Measurements from ENCODE around the gene ZCCHC14.

ZCCHC14 gene

DNA sequence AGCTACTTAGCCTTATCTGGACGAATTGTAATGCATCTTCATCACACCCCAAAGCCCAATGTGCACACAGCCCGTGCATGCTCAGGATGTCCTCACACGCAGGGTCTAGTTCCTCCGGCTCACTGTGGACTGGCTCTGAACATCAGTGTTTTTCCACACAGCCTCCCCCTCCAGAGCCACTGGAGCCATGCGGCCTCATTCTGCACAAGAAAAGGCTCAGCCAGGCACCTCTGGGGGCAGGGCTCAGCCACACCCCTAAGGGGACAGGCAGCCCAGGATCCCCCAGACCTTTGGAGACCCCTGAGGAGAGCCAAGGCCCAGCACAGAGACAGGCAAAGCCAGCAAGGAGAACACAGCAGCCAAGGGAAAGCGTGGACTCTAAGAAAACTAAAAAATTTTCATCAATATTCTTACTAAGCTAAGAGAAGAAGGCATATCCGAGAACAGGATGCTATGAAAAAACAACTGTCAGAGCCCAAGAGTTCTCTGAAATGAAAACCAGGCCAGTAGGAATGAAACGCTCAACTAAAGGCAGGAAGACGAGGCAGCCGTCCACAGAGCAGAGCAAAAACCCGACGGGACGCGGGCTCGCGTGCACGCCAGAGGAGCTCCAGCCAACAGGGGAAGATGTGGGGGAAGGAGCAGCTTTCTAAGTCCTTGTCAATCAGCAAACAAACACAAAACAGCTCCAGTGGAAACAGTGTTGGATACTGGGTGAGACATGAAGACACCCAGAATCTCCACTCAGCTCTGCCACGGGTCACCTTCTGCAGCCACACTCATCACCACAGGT lies 66.2 kb downstream of the ZCCHC14 start:
- TF ChIP-seq, protein P1, sequence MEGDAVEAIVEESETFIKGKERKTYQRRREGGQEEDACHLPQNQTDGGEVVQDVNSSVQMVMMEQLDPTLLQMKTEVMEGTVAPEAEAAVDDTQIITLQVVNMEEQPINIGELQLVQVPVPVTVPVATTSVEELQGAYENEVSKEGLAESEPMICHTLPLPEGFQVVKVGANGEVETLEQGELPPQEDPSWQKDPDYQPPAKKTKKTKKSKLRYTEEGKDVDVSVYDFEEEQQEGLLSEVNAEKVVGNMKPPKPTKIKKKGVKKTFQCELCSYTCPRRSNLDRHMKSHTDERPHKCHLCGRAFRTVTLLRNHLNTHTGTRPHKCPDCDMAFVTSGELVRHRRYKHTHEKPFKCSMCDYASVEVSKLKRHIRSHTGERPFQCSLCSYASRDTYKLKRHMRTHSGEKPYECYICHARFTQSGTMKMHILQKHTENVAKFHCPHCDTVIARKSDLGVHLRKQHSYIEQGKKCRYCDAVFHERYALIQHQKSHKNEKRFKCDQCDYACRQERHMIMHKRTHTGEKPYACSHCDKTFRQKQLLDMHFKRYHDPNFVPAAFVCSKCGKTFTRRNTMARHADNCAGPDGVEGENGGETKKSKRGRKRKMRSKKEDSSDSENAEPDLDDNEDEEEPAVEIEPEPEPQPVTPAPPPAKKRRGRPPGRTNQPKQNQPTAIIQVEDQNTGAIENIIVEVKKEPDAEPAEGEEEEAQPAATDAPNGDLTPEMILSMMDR (IDR thresholded peaks at IDR 0.05; ENCODE audit: low read length) = no peak
- TF ChIP-seq EZH2 (optimal IDR thresholded peaks at IDR 0.05; ENCODE audit: low read depth, low read length) (no peak), EZH2phosphoT487 (IDR thresholded peaks at IDR 0.05; ENCODE audit: low read length) (no peak)
- DNase-seq = no peak
- H3K4me1 ChIP-seq (ENCODE audit: low read length) = no peaks in the 10 kb centered on the region

DNA sequence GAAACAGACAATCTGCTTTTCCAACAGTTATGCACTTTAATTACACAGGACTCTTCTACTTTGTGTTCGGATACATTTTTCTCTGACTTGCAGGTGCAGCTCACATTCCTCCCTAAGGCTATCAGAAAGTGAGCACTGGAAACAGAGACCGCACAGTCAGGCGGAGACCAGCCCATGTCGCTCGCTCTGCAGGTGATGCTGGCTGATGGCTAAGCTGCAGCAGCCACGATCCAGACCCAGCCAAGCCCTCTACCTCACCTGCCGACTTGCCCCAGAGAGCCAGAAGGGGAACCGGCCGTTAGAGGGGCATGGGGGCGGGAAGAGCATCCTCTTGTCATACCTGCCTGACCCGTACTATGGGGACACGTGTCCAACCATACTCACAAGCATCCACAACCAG lies 66.9 kb downstream of the ZCCHC14 start:
- TF ChIP-seq EZH2 (optimal IDR thresholded peaks at IDR 0.05; ENCODE audit: low read depth, low read length) (no peak), EZH2phosphoT487 (IDR thresholded peaks at IDR 0.05; ENCODE audit: low read length) (no peak)
- TF ChIP-seq, protein P1 (IDR thresholded peaks at IDR 0.05; ENCODE audit: low read length) = no peak

More for the DNA sequence above, 66.2 kb downstream of the ZCCHC14 start:
- no peaks in the 10 kb centered on the region for H4K20me1 ChIP-seq (ENCODE audit: insufficient read depth, low read length)
- no peak overlapping the region for H3K27ac ChIP-seq (ENCODE audit: low read length)
- H3K27me3 ChIP-seq (replicated peaks; ENCODE audit: insufficient read depth, low read length) = no peaks in the 10 kb centered on the region
- no peaks in the 10 kb centered on the region for H3K79me2 ChIP-seq (ENCODE audit: low read length)
- no peaks in the 10 kb centered on the region for H3F3A ChIP-seq (ENCODE audit: insufficient read depth, low read length)
- no peak overlapping the region for H3K4me3 ChIP-seq (ENCODE audit: low read length)
- H3K36me3 ChIP-seq (replicated peaks; ENCODE audit: insufficient read depth, low read length) = no peaks in the 10 kb centered on the region
- H3K9me3 ChIP-seq (replicated peaks; ENCODE audit: insufficient read depth, low read length) = no peaks in the 10 kb centered on the region
- no peaks in the 10 kb centered on the region for H3K9me2 ChIP-seq (replicated peaks; ENCODE audit: insufficient read depth, low read length)
- no peak overlapping the region for H3K9ac ChIP-seq (ENCODE audit: low read length)
- H2AFZ ChIP-seq (ENCODE audit: low read length) = no peak overlapping the region
- no peak overlapping the region for H3K4me2 ChIP-seq (ENCODE audit: low read depth, low read length)

GRCh38 chr16:87424266-87424665 lies 68.6 kb downstream of the ZCCHC14 start:
- no peak overlapping the region for H3K4me3 ChIP-seq (ENCODE audit: low read length)
- no peaks in the 10 kb centered on the region for H3K27me3 ChIP-seq (replicated peaks; ENCODE audit: insufficient read depth, low read length)
- H3K79me2 ChIP-seq (ENCODE audit: low read length) = no peaks in the 10 kb centered on the region

More for the DNA sequence above, 66.9 kb downstream of the ZCCHC14 start:
- H3K27me3 ChIP-seq (replicated peaks; ENCODE audit: insufficient read depth, low read length) = no peaks in the 10 kb centered on the region
- no peak overlapping the region for H3K9ac ChIP-seq (ENCODE audit: low read length)
- no peaks in the 10 kb centered on the region for H3F3A ChIP-seq (ENCODE audit: insufficient read depth, low read length)
- no peaks in the 10 kb centered on the region for H3K36me3 ChIP-seq (replicated peaks; ENCODE audit: insufficient read depth, low read length)
- no peak overlapping the region for H3K4me3 ChIP-seq (ENCODE audit: low read length)
- H3K4me1 ChIP-seq (ENCODE audit: low read length) = no peaks in the 10 kb centered on the region
- no peaks in the 10 kb centered on the region for H3K9me2 ChIP-seq (replicated peaks; ENCODE audit: insufficient read depth, low read length)
- no peaks in the 10 kb centered on the region for H4K20me1 ChIP-seq (ENCODE audit: insufficient read depth, low read length)
- H2AFZ ChIP-seq (ENCODE audit: low read length) = no peak overlapping the region
- H3K9me3 ChIP-seq (replicated peaks; ENCODE audit: insufficient read depth, low read length) = no peaks in the 10 kb centered on the region
- H3K4me2 ChIP-seq (ENCODE audit: low read depth, low read length) = no peak overlapping the region
- no peaks in the 10 kb centered on the region for H3K79me2 ChIP-seq (ENCODE audit: low read length)
- DNase-seq = no peak
- H3K27ac ChIP-seq (ENCODE audit: low read length) = no peak overlapping the region

More at GRCh38 chr16:87424266-87424665, 68.6 kb downstream of the ZCCHC14 start:
- no peak for DNase-seq
- no peaks in the 10 kb centered on the region for H3K4me1 ChIP-seq (ENCODE audit: low read length)
- no peaks in the 10 kb centered on the region for H3K9me2 ChIP-seq (replicated peaks; ENCODE audit: insufficient read depth, low read length)
- no peaks in the 10 kb centered on the region for H3K36me3 ChIP-seq (replicated peaks; ENCODE audit: insufficient read depth, low read length)
- TF ChIP-seq, protein P1 (IDR thresholded peaks at IDR 0.05; ENCODE audit: low read length) = no peak
- TF ChIP-seq EZH2phosphoT487 (IDR thresholded peaks at IDR 0.05; ENCODE audit: low read length) (no peak), EZH2 (optimal IDR thresholded peaks at IDR 0.05; ENCODE audit: low read depth, low read length) (no peak)
- H3F3A ChIP-seq (ENCODE audit: insufficient read depth, low read length) = no peaks in the 10 kb centered on the region
- no peak overlapping the region for H2AFZ ChIP-seq (ENCODE audit: low read length)
- H4K20me1 ChIP-seq (ENCODE audit: insufficient read depth, low read length) = no peaks in the 10 kb centered on the region
- H3K27ac ChIP-seq (ENCODE audit: low read length) = no peak overlapping the region
- no peak overlapping the region for H3K9ac ChIP-seq (ENCODE audit: low read length)
- H3K9me3 ChIP-seq (replicated peaks; ENCODE audit: insufficient read depth, low read length) = no peaks in the 10 kb centered on the region
- no peak overlapping the region for H3K4me2 ChIP-seq (ENCODE audit: low read depth, low read length)
